Spinal cord (tissue), 10 donors: ENCODE measurements around the gene UGT1A6. TPM values are rescaled to one million over a fixed set of nuclear protein-coding genes. Genes with fewer than 3 reads are reported as not detected.

Experiments
- DNase-seq, 6 donors: peaks; one replicate each; pipeline versions ENCODE4 v3.0.0 to v3.0.0-alpha.2; 2013 to 2015; ENCODE audit warnings: low spot score in 6 of 6, low read depth in 4 of 6
- H3K27ac ChIP-seq: one replicate; pipeline ENCODE4 v1.5.1; 2013; ENCODE audit warnings: low read depth, low read length, control low read depth
- H3K27me3 ChIP-seq: one replicate; pipeline ENCODE4 v1.6.1; 2013; ENCODE audit warnings: low read length; ENCODE audit not compliant: control insufficient read depth, insufficient read depth
- H3K36me3 ChIP-seq: one replicate; pipeline ENCODE4 v1.6.1; 2013; ENCODE audit warnings: low read length; ENCODE audit not compliant: control insufficient read depth, insufficient read depth
- H3K4me1 ChIP-seq: one replicate; pipeline ENCODE4 v1.6.1; 2013; ENCODE audit warnings: low read length; ENCODE audit not compliant: control insufficient read depth, insufficient read depth
- H3K4me3 ChIP-seq: one replicate; pipeline ENCODE4 v1.5.1; 2013; ENCODE audit warnings: low read depth, low read length, control low read depth
- H3K9me3 ChIP-seq: one replicate; pipeline ENCODE4 v1.6.1; 2013; ENCODE audit warnings: low read length; ENCODE audit not compliant: control insufficient read depth, insufficient read depth
- WGBS: methylation state at CpG from one replicate; pipeline ENCODE4 v1.1.5; 2013; ENCODE audit warnings: missing lambda C conversion rate; ENCODE audit not compliant: insufficient coverage; 5-methylcytosine and 5-hydroxymethylcytosine counted together
- polyA plus RNA-seq, 2 donors: library from polyadenylated mRNA; unstranded; fragments of 120-200 nt; gene quantifications; one replicate each; pipeline ENCODE4 v1.2.1, GENCODE V29; 2013; ENCODE audit not compliant: insufficient read length in 2 of 2
- total RNA-seq, 2 donors: library from RNA; depleted of rRNA in 1 of 2; stranded (reverse); fragments of 120-200 nt in 1 of 2; fragments of >200 nt in 1 of 2; gene quantifications; one replicate each; pipeline versions ENCODE4 v1.2.3 to v1.2.4, GENCODE V29; 2013 to 2014
- donor health status: healthy.

Gene UGT1A6
- total and polyA plus RNA-seq, 4 donors: 0.20 TPM; not detected in 3

DNA sequence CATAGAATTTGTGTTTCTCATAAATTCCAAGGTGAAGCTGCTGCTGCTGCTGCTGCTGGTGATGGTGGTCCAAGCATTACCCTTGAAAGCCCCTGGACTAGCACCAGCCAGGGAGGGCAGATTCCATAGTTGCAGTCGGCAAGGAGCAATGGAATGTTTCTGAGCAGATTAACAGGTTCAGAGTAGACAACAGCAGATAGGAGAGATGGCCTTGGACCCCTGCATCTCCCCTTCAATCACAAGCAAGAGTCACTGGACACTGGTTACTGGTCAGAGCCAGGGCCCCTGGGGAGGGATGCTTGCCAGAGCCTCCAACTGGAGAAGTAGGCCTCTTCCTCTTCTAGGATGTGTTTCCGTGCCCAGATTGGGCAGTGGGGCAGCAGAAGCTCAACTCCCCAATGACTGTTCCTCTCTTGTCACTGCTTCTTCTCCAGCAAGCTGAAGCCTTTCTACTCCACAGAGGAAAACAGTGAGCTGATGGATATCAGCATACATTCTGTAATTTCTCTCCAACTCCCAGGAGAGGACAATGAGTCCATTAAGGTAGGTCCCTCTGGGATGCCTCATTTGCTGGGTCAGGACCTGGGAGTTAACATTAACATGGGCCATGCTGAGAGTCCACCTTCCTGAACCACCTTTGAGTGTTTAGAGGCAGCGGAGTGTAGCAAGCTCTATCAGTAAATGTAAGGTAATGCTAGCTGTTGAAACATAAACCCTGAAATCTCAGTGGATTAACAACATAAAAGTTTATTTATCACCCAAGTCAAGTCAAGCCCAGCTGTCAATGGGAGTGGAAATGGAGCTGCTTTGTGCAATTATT lies 120.8 kb downstream of the UGT1A6 start:
- Histone ChIP-seq H3K36me3 (no peaks in the 10 kb centered on the region), H3K9me3 (no peaks in the 10 kb centered on the region), H3K4me1 (peaks cover 5% of the 10 kb centered on the region), H3K27ac (no peak overlapping the region), H3K4me3 (no peak overlapping the region), H3K27me3 (no peaks in the 10 kb centered on the region)
- 89% methylated on average over 2 of the region's 3 CpGs for WGBS
- no peak for DNase-seq

GRCh38 chr2:233814056-233814835 lies 121.6 kb downstream of the UGT1A6 start:
- Histone ChIP-seq H3K27me3 (no peaks in the 10 kb centered on the region), H3K27ac (no peak overlapping the region), H3K4me1 (peaks cover 5% of the 10 kb centered on the region), H3K9me3 (no peaks in the 10 kb centered on the region), H3K36me3 (no peaks in the 10 kb centered on the region), H3K4me3 (no peak overlapping the region)
- DNase-seq: peak in 2 of 6 donors; percentile 16 to 89
- WGBS: 52% methylated on average over 2 of the region's 2 CpGs

DNA sequence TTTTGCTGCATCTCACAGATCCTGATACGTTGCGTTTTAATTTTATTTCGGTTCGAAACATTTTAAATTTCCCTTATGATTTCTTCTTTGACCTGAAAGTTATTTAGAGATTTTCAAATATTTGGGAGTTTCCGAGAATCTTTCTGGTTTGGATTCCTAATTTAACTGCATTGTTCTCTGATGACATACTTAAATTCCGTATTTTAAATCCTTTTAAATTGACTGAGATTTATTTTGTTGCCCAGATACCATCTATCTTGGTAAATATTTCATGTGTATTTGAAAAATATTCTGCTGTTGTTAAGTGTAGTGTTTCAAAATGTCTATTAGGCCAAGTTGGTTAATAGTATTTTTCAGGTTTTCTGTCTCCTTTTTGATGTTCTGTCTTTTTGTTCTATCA lies 123.2 kb downstream of the UGT1A6 start:
- DNase-seq: no peak
- Histone ChIP-seq H3K27ac (no peak overlapping the region), H3K9me3 (no peaks in the 10 kb centered on the region), H3K36me3 (no peaks in the 10 kb centered on the region), H3K27me3 (no peaks in the 10 kb centered on the region), H3K4me1 (peaks cover 5% of the 10 kb centered on the region), H3K4me3 (no peak overlapping the region)
- no CpG with 5 or more reads among the region's 6 CpGs for WGBS

DNA sequence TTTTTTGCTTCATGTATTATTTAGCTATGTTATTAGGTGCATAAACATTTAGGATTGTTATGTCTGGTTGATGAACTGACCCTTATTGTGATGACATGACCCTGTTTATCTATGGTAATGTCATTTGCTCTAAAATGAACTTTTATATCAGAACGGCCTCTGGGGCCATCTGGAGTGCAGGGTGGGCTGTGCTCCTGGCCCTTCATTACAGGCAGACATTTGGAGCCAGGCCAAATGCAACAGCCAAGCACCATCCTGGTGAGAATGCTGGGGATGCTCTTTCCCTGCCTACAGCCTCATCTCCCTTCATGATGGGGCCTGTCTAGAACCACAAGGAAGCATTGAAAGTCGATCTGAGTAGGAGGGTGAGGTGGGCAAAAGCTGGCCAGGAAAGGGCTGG lies 123.6 kb downstream of the UGT1A6 start:
- H3K27ac ChIP-seq: no peak overlapping the region
- H3K27me3 ChIP-seq: no peaks in the 10 kb centered on the region
- peak in 2 of 6 donors; percentile 24 to 34 for DNase-seq
- H3K9me3 ChIP-seq: no peaks in the 10 kb centered on the region
- H3K4me1 ChIP-seq: peaks cover 5% of the 10 kb centered on the region
- H3K4me3 ChIP-seq: no peak overlapping the region
- no peaks in the 10 kb centered on the region for H3K36me3 ChIP-seq
- 0% methylated on average over 1 of the region's 2 CpGs for whole genome bisulfite sequencing

DNA sequence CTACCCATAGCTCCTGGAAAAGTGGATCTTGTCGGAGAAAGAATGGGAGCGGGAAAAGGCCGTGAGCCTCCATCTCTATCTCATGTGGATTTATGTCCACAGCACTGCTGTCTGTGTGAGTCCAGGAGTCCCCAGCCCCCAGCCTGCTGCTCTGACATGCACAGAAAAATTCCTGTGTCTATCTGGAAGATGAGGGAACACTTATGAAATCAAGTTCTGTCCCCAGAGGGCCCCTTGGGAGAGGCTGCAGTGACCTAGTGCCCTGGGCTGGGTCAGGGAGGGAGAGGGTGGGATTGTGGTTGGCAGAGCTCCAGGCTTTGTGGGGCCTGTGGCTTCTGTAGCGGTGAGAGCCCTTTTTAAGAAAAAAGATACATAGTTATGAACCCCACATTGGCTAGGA lies 124.1 kb downstream of the UGT1A6 start:
- no peak overlapping the region for H3K4me3 ChIP-seq
- H3K27me3 ChIP-seq: no peaks in the 10 kb centered on the region
- no peak for DNase-seq
- H3K9me3 ChIP-seq: no peaks in the 10 kb centered on the region
- H3K4me1 ChIP-seq: peaks cover 5% of the 10 kb centered on the region
- 94% methylated on average over 3 of the region's 4 CpGs for WGBS
- no peak overlapping the region for H3K27ac ChIP-seq
- H3K36me3 ChIP-seq: no peaks in the 10 kb centered on the region

DNA sequence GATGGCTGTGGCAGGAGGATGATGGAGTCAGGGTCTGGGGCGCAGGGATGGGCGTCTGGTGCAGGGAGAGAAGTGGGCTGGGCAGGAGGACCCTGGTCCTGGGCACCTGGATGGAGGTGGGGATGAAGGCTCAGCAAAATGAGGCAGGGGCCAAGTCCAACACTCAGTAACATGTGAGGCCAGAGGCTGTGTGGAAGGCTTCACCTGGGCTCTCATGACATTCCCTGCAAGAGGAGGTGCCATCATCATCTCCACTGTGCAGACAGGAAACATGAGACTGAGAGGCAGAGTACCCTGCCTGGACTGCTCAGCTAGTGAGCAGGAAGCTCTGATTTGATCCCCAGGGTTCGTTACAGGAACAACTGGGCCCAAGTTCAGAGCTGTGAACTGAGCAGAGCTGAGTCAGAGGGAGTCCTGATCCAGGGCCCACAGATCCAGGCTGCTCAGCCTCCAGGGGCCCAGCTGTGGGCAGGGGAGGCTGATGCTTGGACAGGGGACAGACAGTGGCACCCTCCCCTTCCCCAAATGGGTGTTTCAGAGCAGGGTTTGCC lies 124.7 kb downstream of the UGT1A6 start:
- no peak for DNase-seq
- Histone ChIP-seq H3K27ac (no peak overlapping the region), H3K9me3 (no peaks in the 10 kb centered on the region), H3K36me3 (no peaks in the 10 kb centered on the region), H3K4me3 (no peak overlapping the region), H3K4me1 (peaks cover 5% of the 10 kb centered on the region), H3K27me3 (no peaks in the 10 kb centered on the region)
- WGBS: 87% methylated on average over 3 of the region's 3 CpGs

DNA sequence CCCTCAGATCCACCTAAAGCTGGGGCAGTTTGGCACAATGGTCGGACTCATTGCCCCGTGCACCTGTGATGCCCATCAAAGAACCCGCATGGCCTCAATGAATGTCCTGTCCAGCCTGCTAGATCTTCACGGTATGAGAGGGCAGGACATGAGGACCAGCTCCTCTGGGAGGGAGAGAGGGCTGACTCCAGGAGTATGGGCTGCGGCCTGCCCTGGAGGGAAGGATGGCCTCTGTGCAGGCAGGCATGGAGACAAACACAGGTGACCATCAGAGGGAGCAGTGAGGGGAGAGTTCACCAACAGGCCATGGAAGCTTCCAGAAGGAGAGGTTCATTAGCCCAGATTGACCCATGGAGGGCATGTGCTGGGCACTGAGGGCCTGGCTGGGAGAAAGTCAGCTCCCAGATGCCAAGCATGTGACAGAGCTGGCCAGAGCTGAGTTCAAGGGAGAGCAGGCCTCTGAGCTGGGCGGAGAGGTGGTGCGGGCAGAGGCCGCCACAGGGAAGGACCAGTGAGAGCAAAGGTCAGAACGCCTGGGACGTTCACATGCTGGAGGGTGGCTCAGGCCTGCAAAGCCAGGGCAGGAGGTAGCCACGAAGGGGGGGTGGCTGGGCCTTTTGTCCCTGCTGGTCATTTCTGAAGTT lies 125.4 kb downstream of the UGT1A6 start:
- Histone ChIP-seq H3K36me3 (no peaks in the 10 kb centered on the region), H3K4me1 (peaks cover 5% of the 10 kb centered on the region), H3K9me3 (no peaks in the 10 kb centered on the region), H3K4me3 (no peak overlapping the region), H3K27ac (no peak overlapping the region), H3K27me3 (no peaks in the 10 kb centered on the region)
- 94% methylated on average over 11 of the region's 11 CpGs for WGBS
- DNase-seq: no peak

DNA sequence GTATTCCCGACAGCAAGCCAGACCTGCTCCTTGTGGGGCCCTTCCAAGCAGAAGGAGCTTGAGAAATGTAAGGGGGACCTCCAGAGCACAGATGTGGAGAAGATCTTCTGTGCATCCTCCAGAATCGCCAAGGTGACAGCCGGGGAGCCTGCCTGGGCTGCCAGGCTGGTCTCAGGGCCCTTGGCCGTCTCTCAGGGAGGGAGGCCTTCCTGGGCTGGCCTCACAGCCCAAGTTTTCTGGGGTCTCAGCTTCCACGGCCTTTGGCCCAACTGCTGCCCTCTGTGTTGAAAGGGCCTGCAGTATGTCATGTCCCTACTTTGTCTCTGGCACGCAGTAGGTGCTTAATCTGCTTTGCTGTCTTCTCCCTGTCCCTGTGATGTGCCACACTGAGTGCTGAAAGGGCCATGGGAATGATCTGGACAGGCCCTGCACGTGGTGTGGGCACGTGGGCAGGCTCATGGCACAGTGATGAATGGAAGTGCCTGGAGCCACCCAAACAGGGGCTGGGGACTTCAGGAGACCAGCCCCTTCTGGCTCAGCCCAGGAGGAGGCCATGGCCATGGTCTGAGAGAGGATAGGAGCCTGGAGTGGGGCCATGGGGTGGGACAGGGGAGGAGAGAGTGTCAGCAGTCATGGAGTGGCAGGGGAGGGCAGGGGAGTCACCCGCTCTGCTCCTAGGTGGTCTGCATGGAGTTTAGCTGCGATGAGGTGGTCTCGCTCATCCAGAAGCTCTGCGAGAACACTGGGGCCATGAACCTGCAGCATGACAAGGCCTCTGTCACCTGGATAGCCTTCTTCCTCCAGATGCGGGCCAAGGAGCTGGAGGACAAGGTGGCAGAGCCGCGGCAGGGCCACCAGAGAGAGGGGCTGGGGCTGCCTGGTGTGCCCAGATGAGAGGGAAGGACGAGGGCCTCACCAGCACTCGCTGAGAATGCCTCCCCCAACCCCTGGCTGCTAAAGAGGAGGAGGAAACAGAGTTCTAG lies 126.2 kb downstream of the UGT1A6 start:
- DNase-seq: no peak
- no peaks in the 10 kb centered on the region for H3K27me3 ChIP-seq
- H3K27ac ChIP-seq: no peak overlapping the region
- H3K4me3 ChIP-seq: no peak overlapping the region
- H3K9me3 ChIP-seq: no peaks in the 10 kb centered on the region
- peaks cover 5% of the 10 kb centered on the region for H3K4me1 ChIP-seq
- H3K36me3 ChIP-seq: no peaks in the 10 kb centered on the region
- 81% methylated on average over 12 of the region's 17 CpGs for WGBS
